HG02759 (cell line): Measurements from ENCODE around the gene TJP3.

Experiments used
- ATAC-seq: cut with Tn5 transposase; IDR thresholded peaks from one replicate; pipeline ENCODE4 v1.9.1; 2021; ENCODE audit warnings: mild to moderate bottlenecking, moderate library complexity; ENCODE audit not compliant: unreplicated experiment

TJP3 gene

GRCh38 chr19:3712663-3713611 lies 4.8 kb downstream of the TJP3 start:
- no peak for ATAC-seq

- no peak for ATAC-seq
Observed at GRCh38 chr19:3716147-3716668, 8.0 kb downstream of the TJP3 start.

GRCh38 chr19:3719868-3720267 lies 11.7 kb downstream of the TJP3 start:
- no peak for ATAC-seq

GRCh38 chr19:3720349-3720917 lies 12.2 kb downstream of the TJP3 start:
- ATAC-seq, result no peak

GRCh38 chr19:3721131-3721886 lies 13.1 kb downstream of the TJP3 start:
- no peak for ATAC-seq

GRCh38 chr19:3721887-3722442 lies 13.8 kb downstream of the TJP3 start:
- no peak for ATAC-seq

- no peak for ATAC-seq
Observed at GRCh38 chr19:3722443-3723109, 14.4 kb downstream of the TJP3 start.

GRCh38 chr19:3723110-3723488 lies 14.9 kb downstream of the TJP3 start:
- ATAC-seq, result no peak

GRCh38 chr19:3723883-3724282 lies 15.7 kb downstream of the TJP3 start:
- ATAC-seq, result no peak

- ATAC-seq, result no peak
Observed at GRCh38 chr19:3725121-3725520, 16.9 kb downstream of the TJP3 start.

GRCh38 chr19:3725640-3726310 lies 17.6 kb downstream of the TJP3 start:
- ATAC-seq, result no peak

- ATAC-seq, result no peak
Observed at GRCh38 chr19:3730457-3730958, 22.3 kb downstream of the TJP3 start.

GRCh38 chr19:3732108-3732507 lies 23.9 kb downstream of the TJP3 start:
- ATAC-seq, result no peak

GRCh38 chr19:3733549-3734309 lies 25.5 kb downstream of the TJP3 start:
- ATAC-seq, result no peak

GRCh38 chr19:3734310-3734600 lies 26.1 kb downstream of the TJP3 start:
- no peak for ATAC-seq

GRCh38 chr19:3736106-3736724 lies 28.0 kb downstream of the TJP3 start:
- no peak for ATAC-seq

- ATAC-seq, result no peak
Observed at GRCh38 chr19:3737487-3738205, 29.5 kb downstream of the TJP3 start.
